Gastrocnemius medialis (tissue), 4 donors: Measurements from ENCODE around the gene TMEM130. TPM values are rescaled to one million over a fixed set of nuclear protein-coding genes. Genes with fewer than 3 reads are reported as not detected.
"Not testable (repeated sequence)": the region's sequence is repeated elsewhere in the genome, so short reads cannot be mapped to it uniquely, and the experiment has no call there.

Experiments
- ATAC-seq, 2 donors: fragments of 150-250 bp; one replicate each; pipeline ENCODE4 v1.9.1; 2016
- DNase-seq, 2 donors: peaks; one replicate each; pipeline ENCODE4 v3.0.0-alpha.2; 2019
- H3K27ac ChIP-seq, 4 donors: fragments of 200-600 bp; sonication (generic); 1 replicate in 1 of 4; 2 replicates in 3 of 4; pipeline ENCODE4 v1.5.1; 2016 to 2018; ENCODE audit warnings: mild to moderate bottlenecking in 2 of 4, moderate library complexity in 1 of 4
- H3K27me3 ChIP-seq, 3 donors: fragments of 200-600 bp; sonication (generic) in 2 of 3; 1 replicate in 1 of 3; 2 replicates in 2 of 3; pipeline versions ENCODE4 v1.5.1 to v1.6.0; 2016 to 2019; ENCODE audit warnings: mild to moderate bottlenecking in 1 of 3, moderate library complexity in 1 of 3
- H3K36me3 ChIP-seq, 2 donors: fragments of 200-600 bp; sonication (generic) in 1 of 2; one replicate each; pipeline ENCODE4 v1.5.1; 2017 to 2018
- H3K4me1 ChIP-seq, 2 donors: fragments of 200-600 bp; sonication (generic) in 1 of 2; one replicate each; pipeline ENCODE4 v1.5.1; 2016 to 2017; ENCODE audit warnings: mild to moderate bottlenecking in 2 of 2
- H3K4me3 ChIP-seq, 4 donors: fragments of 200-600 bp; sonication (generic) in 3 of 4; 1 replicate in 1 of 4; 2 replicates in 3 of 4; pipeline ENCODE4 v1.5.1; 2016 to 2019; ENCODE audit warnings: mild to moderate bottlenecking in 2 of 4
- H3K9me3 ChIP-seq, 3 donors: fragments of 200-600 bp; sonication (generic) in 2 of 3; 1 replicate in 1 of 3; 2 replicates in 2 of 3; pipeline ENCODE4 v1.5.1; 2016 to 2019
- POLR2A ChIP-seq, 2 donors: fragments of 450-650 bp; IDR thresholded peaks; one replicate each; pipeline ENCODE4 v1.6.1; 2017; ENCODE audit warnings: antibody characterized with exemption in 2 of 2, mild to moderate bottlenecking in 2 of 2, moderate library complexity in 2 of 2
- in situ Hi-C, 4 donors: fragments of 200-750 bp; cut with MboI; loops; one replicate each; pipeline versions ENCODE4 v1.15.0 to v1.8.0; 2017; ENCODE audit warnings: low sequenced_read_pairs in 4 of 4
- intact Hi-C: fragments of 100-400 bp; cut with DNase I; formaldehyde crosslinking; loops from one replicate; pipeline ENCODE4 v1.15.1; 2023; ENCODE audit warnings: low total_unique reads
- total RNA-seq, 4 donors: library from RNA; depleted of rRNA; stranded (reverse); fragments of >200 nt; gene quantifications; one replicate each; pipeline versions ENCODE4 v1.1.0 to v1.2.3, GENCODE V29; 2016
- TF ChIP-seq, protein P1 (sequence below), 5 experiments: fragments of 450-650 bp in 3 of 5; fragments of 200-600 bp in 2 of 5; sonication (generic) in 2 of 5; IDR thresholded peaks in 4 of 5; conservative IDR thresholded peaks in 1 of 5; 1 replicate in 4 of 5; 2 replicates in 1 of 5; pipeline ENCODE4 v1.5.1; 2016 to 2019; ENCODE audit warnings: antibody characterized with exemption in 5 of 5, mild to moderate bottlenecking in 3 of 5, moderate library complexity in 3 of 5

The TMEM130 gene
- total RNA-seq, 4 donors from 2014 or later = not detected

DNA sequence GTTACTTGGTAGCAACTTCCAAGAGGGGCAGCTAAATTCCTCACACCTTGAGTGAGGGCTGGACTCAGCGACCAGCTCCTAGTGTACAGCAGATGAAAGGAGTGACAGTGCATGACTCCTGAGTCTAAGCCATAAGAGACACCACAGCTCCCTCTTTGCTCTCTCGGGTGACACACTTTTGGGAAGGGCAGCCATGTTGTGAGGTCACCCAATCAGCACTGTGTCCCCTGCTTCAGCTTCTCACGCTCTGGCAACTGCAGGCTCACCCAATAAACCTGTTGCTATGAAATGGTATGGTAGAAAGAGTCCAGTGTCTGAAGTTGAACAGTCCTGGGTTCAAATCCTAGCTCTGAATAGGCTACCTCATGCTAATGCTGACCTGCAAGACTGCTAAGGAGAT lies 20.9 kb downstream of the TMEM130 start:
- in situ Hi-C loops = no loop called here
- ATAC-seq = no peak
- TF ChIP-seq, protein P1, sequence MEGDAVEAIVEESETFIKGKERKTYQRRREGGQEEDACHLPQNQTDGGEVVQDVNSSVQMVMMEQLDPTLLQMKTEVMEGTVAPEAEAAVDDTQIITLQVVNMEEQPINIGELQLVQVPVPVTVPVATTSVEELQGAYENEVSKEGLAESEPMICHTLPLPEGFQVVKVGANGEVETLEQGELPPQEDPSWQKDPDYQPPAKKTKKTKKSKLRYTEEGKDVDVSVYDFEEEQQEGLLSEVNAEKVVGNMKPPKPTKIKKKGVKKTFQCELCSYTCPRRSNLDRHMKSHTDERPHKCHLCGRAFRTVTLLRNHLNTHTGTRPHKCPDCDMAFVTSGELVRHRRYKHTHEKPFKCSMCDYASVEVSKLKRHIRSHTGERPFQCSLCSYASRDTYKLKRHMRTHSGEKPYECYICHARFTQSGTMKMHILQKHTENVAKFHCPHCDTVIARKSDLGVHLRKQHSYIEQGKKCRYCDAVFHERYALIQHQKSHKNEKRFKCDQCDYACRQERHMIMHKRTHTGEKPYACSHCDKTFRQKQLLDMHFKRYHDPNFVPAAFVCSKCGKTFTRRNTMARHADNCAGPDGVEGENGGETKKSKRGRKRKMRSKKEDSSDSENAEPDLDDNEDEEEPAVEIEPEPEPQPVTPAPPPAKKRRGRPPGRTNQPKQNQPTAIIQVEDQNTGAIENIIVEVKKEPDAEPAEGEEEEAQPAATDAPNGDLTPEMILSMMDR (IDR thresholded peaks at IDR 0.05 in 4 of 5, conservative IDR thresholded peaks at IDR 0.05 in 1 of 5) = no peak
- TF ChIP-seq POLR2A (IDR thresholded peaks at IDR 0.05) = no peak
- no peaks in the 10 kb centered on the region for H3K36me3 ChIP-seq
- no peak overlapping the region for H3K4me3 ChIP-seq
- no peaks in the 10 kb centered on the region for H3K4me1 ChIP-seq
- H3K27me3 ChIP-seq = peaks cover 0 to 2% (median 0%) of the 10 kb centered on the region in 3 donors
- intact Hi-C loops = loop anchor here (10.0 kb wide), 1 partner anchor 94 kb away; no protein-coding TSS in a partner anchor
- DNase-seq = no peak
- no peaks in the 10 kb centered on the region for H3K9me3 ChIP-seq
- no peak overlapping the region for H3K27ac ChIP-seq

DNA sequence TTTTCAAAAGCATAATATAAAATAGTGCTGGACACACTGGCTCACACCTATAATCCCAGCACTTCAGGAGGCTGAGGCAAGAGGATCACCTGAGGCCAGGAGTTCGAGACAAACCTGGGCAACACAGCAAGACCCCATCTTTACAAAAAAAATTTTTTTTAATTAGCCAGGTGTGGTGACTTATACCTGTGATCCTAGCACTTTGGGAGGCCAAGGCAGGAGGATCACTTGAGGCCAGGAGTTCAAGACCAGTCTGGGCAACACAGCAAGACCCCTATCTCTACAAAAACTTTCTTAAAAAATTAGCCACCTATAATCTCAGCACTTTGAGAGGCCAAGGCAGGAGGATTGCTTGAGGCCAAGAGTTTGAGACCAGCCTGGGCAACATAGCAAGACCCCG lies 27.3 kb downstream of the TMEM130 start:
- H3K4me1 ChIP-seq, H3K4me3 ChIP-seq, H3K27ac ChIP-seq, H3K27me3 ChIP-seq, DNase-seq, H3K9me3 ChIP-seq, ATAC-seq, H3K36me3 ChIP-seq: not testable (repeated sequence)
- intact Hi-C loops = loop anchor here (10.0 kb wide), 1 partner anchor 88 kb away; no protein-coding TSS in a partner anchor
- in situ Hi-C loops = loop anchor here (5.0 kb wide), 1 partner anchor 410 kb away; no protein-coding TSS in a partner anchor

DNA sequence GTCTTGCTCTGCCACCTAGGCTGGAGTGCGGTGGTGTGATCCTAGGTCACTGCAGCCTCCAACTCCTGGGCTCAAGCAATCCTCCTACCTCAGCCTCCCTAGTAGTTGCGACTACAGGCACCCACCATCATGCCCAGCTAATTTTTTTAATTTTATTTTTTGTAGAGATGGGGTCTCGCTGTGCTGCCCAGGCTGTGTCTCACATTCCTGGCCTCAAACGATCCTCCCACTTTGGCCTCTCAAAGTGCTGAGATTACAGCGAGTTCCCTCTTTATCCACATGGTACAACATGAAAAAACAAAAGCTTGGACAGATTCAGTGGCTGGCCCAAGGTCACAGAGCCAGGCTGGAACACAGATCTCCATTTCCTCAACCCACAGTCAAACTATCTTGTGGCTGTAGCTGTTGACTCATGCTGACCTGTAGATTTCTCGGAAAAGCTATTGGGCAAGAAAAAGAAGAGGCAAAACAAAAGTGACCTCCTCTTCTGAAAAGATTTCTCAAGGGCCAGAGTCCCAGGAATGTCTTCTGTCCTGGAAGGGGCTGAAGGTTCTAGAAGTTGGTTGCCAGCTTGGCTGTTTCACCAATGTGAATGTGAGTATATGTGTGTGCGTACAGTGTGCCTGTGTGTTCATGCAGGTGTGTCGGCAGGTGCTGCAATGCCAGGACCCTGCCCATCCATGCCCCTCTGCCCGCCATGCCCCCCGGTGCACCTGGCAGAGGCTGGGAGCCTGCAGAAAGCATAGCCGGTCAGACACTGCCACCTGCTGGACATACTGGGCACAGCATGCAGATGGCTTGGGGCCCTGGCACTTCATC lies 28.4 kb downstream of the TMEM130 start:
- TF ChIP-seq POLR2A (IDR thresholded peaks at IDR 0.05) = no peak
- TF ChIP-seq, protein P1 (IDR thresholded peaks at IDR 0.05 in 4 of 5, conservative IDR thresholded peaks at IDR 0.05 in 1 of 5) = peak; percentile 87 to 97 (median 94)
- Histone ChIP-seq H3K27ac (no peak overlapping the region), H3K4me1 (no peaks in the 10 kb centered on the region), H3K36me3 (no peaks in the 10 kb centered on the region), H3K9me3 (no peaks in the 10 kb centered on the region), H3K4me3 (no peak overlapping the region), H3K27me3 (peaks cover 0 to 3% (median 0%) of the 10 kb centered on the region in 3 donors)
- in situ Hi-C loops (loop anchor here (5.0 kb wide), 1 partner anchor 409 kb away; no protein-coding TSS in a partner anchor), intact Hi-C loops (loop anchor here (1.0 to 10.0 kb wide), 2 partner anchors 87 to 408 kb away; no protein-coding TSS in a partner anchor)
- peak; percentile 45 to 78 for ATAC-seq
- DNase-seq = peak; percentile 24 to 37

DNA sequence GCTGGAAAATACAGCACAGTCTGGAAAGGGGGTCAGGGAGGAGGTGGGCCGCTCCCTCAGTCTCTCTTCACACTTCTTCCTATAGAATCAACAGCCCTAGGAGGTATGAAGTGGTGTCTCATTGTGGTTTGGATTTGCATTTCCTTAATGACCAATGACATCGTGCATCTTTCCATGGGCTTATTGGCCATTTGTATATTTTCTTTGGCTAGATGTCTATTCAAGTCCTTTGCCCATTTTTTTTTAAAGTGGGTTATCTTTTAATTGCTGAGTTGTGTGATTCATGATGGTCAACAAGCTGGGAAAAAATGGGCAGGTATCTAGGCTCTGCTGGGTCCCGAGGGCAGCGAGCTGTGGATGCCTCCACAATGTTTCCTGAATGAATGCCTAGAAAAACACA lies 29.1 kb downstream of the TMEM130 start:
- in situ Hi-C loops = loop anchor here (5.0 kb wide), 1 partner anchor 408 kb away; no protein-coding TSS in a partner anchor
- no peak for DNase-seq
- no peak for TF ChIP-seq POLR2A (IDR thresholded peaks at IDR 0.05)
- TF ChIP-seq, protein P1 (IDR thresholded peaks at IDR 0.05 in 4 of 5, conservative IDR thresholded peaks at IDR 0.05 in 1 of 5) = no peak

DNA sequence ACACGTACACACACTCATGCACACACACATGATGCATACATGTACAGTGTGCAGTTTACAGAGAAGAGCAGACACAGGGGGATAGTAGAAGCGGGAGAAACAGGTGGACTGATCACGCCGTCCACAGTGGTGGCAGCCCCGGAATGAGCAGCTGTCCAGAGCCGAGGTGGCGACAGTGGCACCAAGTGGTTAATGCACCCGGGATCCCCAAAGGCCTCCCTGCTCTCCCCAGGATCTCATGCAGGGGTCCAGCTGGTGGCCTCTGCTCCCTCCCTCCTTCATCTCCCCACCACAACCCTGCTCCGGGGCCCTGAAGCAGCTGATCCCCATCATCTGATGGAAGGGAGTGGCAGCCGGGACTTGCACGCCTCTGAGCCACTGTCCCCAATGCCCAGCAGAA lies 29.7 kb downstream of the TMEM130 start:
- Histone ChIP-seq H3K4me1 (no peaks in the 10 kb centered on the region), H3K9me3 (no peaks in the 10 kb centered on the region), H3K27me3 (peaks cover 0 to 3% (median 0%) of the 10 kb centered on the region in 3 donors), H3K4me3 (no peak overlapping the region), H3K36me3 (no peaks in the 10 kb centered on the region), H3K27ac (no peak overlapping the region)
- in situ Hi-C loops (loop anchor here (5.0 kb wide), 1 partner anchor 408 kb away; no protein-coding TSS in a partner anchor), intact Hi-C loops (loop anchor here (10.0 kb wide), 1 partner anchor 85 kb away; no protein-coding TSS in a partner anchor)
- no peak for ATAC-seq
- TF ChIP-seq, protein P1 (IDR thresholded peaks at IDR 0.05 in 4 of 5, conservative IDR thresholded peaks at IDR 0.05 in 1 of 5) = no peak
- TF ChIP-seq POLR2A (IDR thresholded peaks at IDR 0.05) = no peak
- DNase-seq = no peak

More for the DNA sequence above, 29.1 kb downstream of the TMEM130 start:
- Histone ChIP-seq H3K9me3 (no peaks in the 10 kb centered on the region), H3K27me3 (peaks cover 0 to 3% (median 0%) of the 10 kb centered on the region in 3 donors), H3K36me3 (no peaks in the 10 kb centered on the region), H3K4me3 (no peak overlapping the region), H3K4me1 (no peaks in the 10 kb centered on the region), H3K27ac (no peak overlapping the region)
- intact Hi-C loops = loop anchor here (1.0 to 10.0 kb wide), 2 partner anchors 86 to 407 kb away; no protein-coding TSS in a partner anchor
- ATAC-seq = no peak
